HEK293 (cell line): Measurements from ENCODE around the gene ZNF512.
A peak's percentile ranks its signal among the peaks of the same experiment; 100 is the strongest.
"Not testable (repeated sequence)": the region's sequence is repeated elsewhere in the genome, so short reads cannot be mapped to it uniquely, and the experiment has no call there.

Experiments
- CTCF ChIP-seq: fragments of 450-650 bp; formaldehyde crosslinking; IDR thresholded peaks from 2 replicates; pipeline ENCODE4 v1.5.1; 2016; ENCODE audit warnings: missing biosample characterization, missing genetic modification characterization
- PATZ1 ChIP-seq: fragments of 450-650 bp; formaldehyde crosslinking; IDR thresholded peaks from 2 replicates; pipeline ENCODE4 v1.5.1; 2016; ENCODE audit warnings: missing biosample characterization, missing genetic modification characterization
- SP2 ChIP-seq: fragments of 450-650 bp; formaldehyde crosslinking; IDR thresholded peaks from 2 replicates; pipeline ENCODE4 v1.5.1; 2016; ENCODE audit warnings: missing biosample characterization, missing genetic modification characterization
- YY1 ChIP-seq: fragments of 450-650 bp; formaldehyde crosslinking; IDR thresholded peaks from 2 replicates; pipeline ENCODE4 v1.5.1; 2018; ENCODE audit warnings: missing biosample characterization, missing genetic modification characterization
- ZEB2 ChIP-seq: fragments of 450-650 bp; formaldehyde crosslinking; IDR thresholded peaks from 2 replicates; pipeline ENCODE4 v1.5.1; 2016; ENCODE audit warnings: missing biosample characterization, missing genetic modification characterization
- ZNF23 ChIP-seq: fragments of 450-650 bp; formaldehyde crosslinking; IDR thresholded peaks from 2 replicates; pipeline ENCODE4 v1.5.1; 2016; ENCODE audit warnings: missing biosample characterization, missing genetic modification characterization, borderline replicate concordance
- ZNF362 ChIP-seq: fragments of 450-650 bp; formaldehyde crosslinking; IDR thresholded peaks from 2 replicates; pipeline ENCODE4 v1.5.1; 2016; ENCODE audit warnings: missing biosample characterization, missing genetic modification characterization
- ZNF571 ChIP-seq: fragments of 450-650 bp; formaldehyde crosslinking; IDR thresholded peaks from 2 replicates; pipeline ENCODE4 v1.5.0; 2017; ENCODE audit warnings: missing biosample characterization, missing genetic modification characterization
- ZNF580 ChIP-seq: fragments of 450-650 bp; formaldehyde crosslinking; IDR thresholded peaks from 2 replicates; pipeline ENCODE4 v1.5.1; 2016; ENCODE audit warnings: missing biosample characterization, missing genetic modification characterization

- not testable (repeated sequence) for TF ChIP-seq ZNF580, ZNF571, PATZ1, YY1, ZEB2, SP2, CTCF, ZNF23 (tag by site-specific recombination)
- peak; percentile 59; the same call in 1 of the 2 replicates for TF ChIP-seq ZNF362 (tag by site-specific recombination)
Measured at GRCh38 chr2:27630257-27630656, 47.4 kb downstream of the ZNF512 start.
